Hepatocyte (in vitro differentiated cells): ENCODE measurements around the gene LAPTM5.

Experiments used
- CTCF ChIP-seq: fragments of 200-600 bp; sonication (generic); IDR thresholded peaks from 2 replicates; pipeline ENCODE4 v1.5.1; 2016; ENCODE audit warnings: antibody characterized with exemption, mild to moderate bottlenecking; ENCODE audit not compliant: poor library complexity
- EZH2phosphoT487 ChIP-seq: fragments of 200-600 bp; sonication (generic); IDR thresholded peaks from one replicate; pipeline ENCODE4 v1.6.1; 2018; ENCODE audit warnings: antibody characterized with exemption, mild to moderate bottlenecking, low read depth, moderate library complexity; ENCODE audit not compliant: unreplicated experiment, severe bottlenecking

GRCh38 chr1:30765556-30766434 is 8.2 kb upstream of the LAPTM5 start:
- no peak for TF ChIP-seq EZH2phosphoT487
- TF ChIP-seq CTCF: no peak
